Endodermal cell (in vitro differentiated cells): Measurements from ENCODE around the gene ANKRD27. TPM values are rescaled to one million over a fixed set of nuclear protein-coding genes. Genes with fewer than 3 reads are reported as not detected.
A peak's percentile ranks its signal among the peaks of the same experiment; 100 is the strongest.

Experiments
- DNase-seq: peaks from one replicate; pipeline ENCODE4 v3.0.0-alpha.2; 2017
- H3K27ac ChIP-seq: 2 replicates; pipeline ENCODE4 v1.5.1; 2013; ENCODE audit warnings: mild to moderate bottlenecking, low read depth, low read length, moderate library complexity
- H3K27me3 ChIP-seq: 2 replicates; pipeline ENCODE4 v1.6.1; 2013; ENCODE audit warnings: mild to moderate bottlenecking, low read length, moderate library complexity; ENCODE audit not compliant: insufficient read depth, control insufficient read depth, poor library complexity, severe bottlenecking
- H3K36me3 ChIP-seq: 2 replicates; pipeline ENCODE4 v1.7.0; 2013; ENCODE audit warnings: mild to moderate bottlenecking, low read length, moderate library complexity; ENCODE audit not compliant: control insufficient read depth, insufficient read depth
- H3K4me1 ChIP-seq: one replicate; pipeline ENCODE4 v1.7.0; 2013; ENCODE audit warnings: low read length; ENCODE audit not compliant: control insufficient read depth, insufficient read depth
- H3K4me3 ChIP-seq: 2 replicates; pipeline ENCODE4 v1.5.1; 2013; ENCODE audit warnings: mild to moderate bottlenecking, low read length, moderate library complexity
- H3K9ac ChIP-seq: 2 replicates; pipeline ENCODE4 v1.6.1; 2013; ENCODE audit warnings: mild to moderate bottlenecking, low read length, moderate library complexity; ENCODE audit not compliant: poor library complexity, severe bottlenecking; ENCODE audit errors: extremely low read depth
- H3K9me3 ChIP-seq: 2 replicates; pipeline ENCODE4 v1.6.1; 2013; ENCODE audit warnings: mild to moderate bottlenecking, low read length, moderate library complexity; ENCODE audit not compliant: control insufficient read depth
- H3K27ac Mint-ChIP-seq: 2 replicates; pipeline ENCODE4 v1.8.0; 2020; ENCODE audit warnings: mixed read lengths
- H3K27me3 Mint-ChIP-seq: 2 replicates; pipeline ENCODE4 v1.8.0; 2021; ENCODE audit warnings: mild to moderate bottlenecking, mixed read lengths; ENCODE audit not compliant: insufficient read depth
- H3K36me3 Mint-ChIP-seq: 2 replicates; pipeline ENCODE4 v1.8.0; 2020; ENCODE audit warnings: low read depth, mixed read lengths
- H3K4me1 Mint-ChIP-seq: 2 replicates; pipeline ENCODE4 v1.8.0; 2020; ENCODE audit warnings: mixed read lengths
- H3K4me3 Mint-ChIP-seq: 2 replicates; pipeline ENCODE4 v1.8.0; 2020; ENCODE audit warnings: mild to moderate bottlenecking, moderate library complexity, mixed read lengths
- H3K9me3 Mint-ChIP-seq: 2 replicates; pipeline ENCODE4 v1.8.0; 2020; ENCODE audit warnings: mild to moderate bottlenecking, mixed read lengths
- WGBS, 2 experiments: methylation state at CpG; one replicate each; pipeline versions ENCODE4 v1.1.5 to v1.1.7; 2013; ENCODE audit warnings: missing lambda C conversion rate in 2 of 2, mixed read lengths in 1 of 2; ENCODE audit not compliant: insufficient coverage in 1 of 2, insufficient read length in 1 of 2; 5-methylcytosine and 5-hydroxymethylcytosine counted together
- long read RNA-seq, 4 experiments: library from polyadenylated mRNA in 2 of 4; library from RNA in 1 of 4; library from capped mRNA in 1 of 4; stranded (forward) in 3 of 4; unstranded in 1 of 4; transcript quantifications; one replicate each; pipeline ENCODE4 v2.0.0, GENCODE V29; 2020 to 2021; ENCODE audit warnings: inconsistent platforms in 1 of 4
- polyA plus RNA-seq, 2 experiments: library from polyadenylated mRNA; stranded (reverse); fragments of 50-300 nt; gene quantifications; one replicate each; pipeline ENCODE4 v1.2.3, GENCODE V29; 2013
- total RNA-seq, 2 donors: library from RNA; stranded (reverse); fragmentation: NEBNext Ultra II Directional in 1 of 2; extraction: Animal tissue kit (Norgen Biotek cat#: 25700) in 1 of 2; gene quantifications; 2 replicates in 1 of 2; 3 replicates in 1 of 2; pipeline ENCODE4 v1.2.1, GENCODE V29; 2021
- TF ChIP-seq, protein P1 (sequence below): fragments of 200-600 bp; sonication (generic); conservative IDR thresholded peaks from 2 replicates; pipeline ENCODE4 v1.5.0; 2021; ENCODE audit warnings: antibody characterized with exemption, mild to moderate bottlenecking

ANKRD27 gene
- 10 to 100 TPM; 35.1 to 35.9 TPM for total RNA-seq
- polyA plus RNA-seq (2013, experiment 1 of 2), result 22.0 TPM
- polyA plus RNA-seq (2013, experiment 2 of 2), result 20.3 TPM
- long read RNA-seq, experiment 1, full-length matches to known transcripts, result 1 of 8 reads
- long read RNA-seq, experiment 1, partial matches to known transcripts, result 3 of 8 reads
- long read RNA-seq, experiment 1, other reads (novel, unspliced or antisense), result 4 of 8 reads
- long read RNA-seq, experiment 2, full-length matches to known transcripts, result 52 of 75 reads
- long read RNA-seq, experiment 2, partial matches to known transcripts, result 7 of 75 reads
- long read RNA-seq, experiment 2, other reads (novel, unspliced or antisense), result 16 of 75 reads
- long read RNA-seq, experiment 3, full-length matches to known transcripts, result 170 of 278 reads
- long read RNA-seq, experiment 3, partial matches to known transcripts, result 28 of 278 reads
- long read RNA-seq, experiment 3, other reads (novel, unspliced or antisense), result 80 of 278 reads
- long read RNA-seq, experiment 4, result 0 reads

DNA sequence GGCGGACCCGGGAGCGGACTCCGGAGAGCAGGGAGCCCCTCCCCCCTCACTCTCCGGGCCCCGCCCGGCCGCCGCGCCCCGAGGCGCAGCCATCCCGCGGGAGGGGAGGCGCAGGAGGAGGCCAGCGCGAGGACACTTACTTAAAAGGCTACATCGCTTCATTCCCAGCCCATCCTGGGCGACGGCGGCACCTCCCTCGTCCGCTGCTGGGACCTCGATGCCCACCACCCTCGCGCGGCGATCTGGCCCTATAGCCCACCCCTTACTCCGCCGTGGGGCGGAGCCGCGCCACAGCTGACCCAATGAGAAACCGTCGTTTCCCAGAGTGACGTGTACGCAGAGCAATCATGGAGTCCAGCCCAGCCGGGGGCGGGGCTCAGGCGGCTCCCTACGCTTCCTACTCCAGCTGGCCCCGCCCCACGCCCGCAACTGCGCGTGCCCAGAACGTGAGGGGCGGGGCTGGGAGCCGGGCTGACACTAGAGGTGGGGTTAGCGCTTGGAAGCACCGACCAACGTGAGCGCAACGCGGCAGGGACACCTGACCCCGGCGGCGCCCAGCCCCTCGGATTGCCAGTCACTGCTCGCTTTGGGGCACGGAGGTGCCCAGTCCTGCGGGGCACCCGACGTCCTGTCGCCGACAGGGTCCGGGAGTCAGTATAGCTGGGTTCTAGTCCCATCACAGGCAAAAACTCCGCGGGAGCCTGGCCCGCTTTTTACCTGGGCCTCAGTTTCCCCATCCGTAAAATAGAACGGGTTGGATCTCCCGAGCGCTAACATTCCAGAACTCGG, at the start of gene ANKRD27:
TSS of gene ANKRD27 (minus strand) at position 250 of the 789 bp plus-strand sequence. CDS start 16,165 bp downstream, outside the sequence.
- Mint-ChIP-seq H3K9me3 (no peaks in the 10 kb centered on the region), H3K36me3 (peaks cover 5% of the 10 kb centered on the region), H3K27ac (peak within 1 kb of the TSS; percentile 83), H3K4me1 (peaks cover 21% of the 10 kb centered on the region), H3K4me3 (peak within 1 kb of the TSS; percentile 79), H3K27me3 (peaks cover 44% of the 10 kb centered on the region)
- WGBS, 2 experiments, result 0 to 7% methylated on average over 5 to 75 of the region's 75 CpGs
- DNase-seq, result peak; percentile 99
- TF ChIP-seq, protein P1, sequence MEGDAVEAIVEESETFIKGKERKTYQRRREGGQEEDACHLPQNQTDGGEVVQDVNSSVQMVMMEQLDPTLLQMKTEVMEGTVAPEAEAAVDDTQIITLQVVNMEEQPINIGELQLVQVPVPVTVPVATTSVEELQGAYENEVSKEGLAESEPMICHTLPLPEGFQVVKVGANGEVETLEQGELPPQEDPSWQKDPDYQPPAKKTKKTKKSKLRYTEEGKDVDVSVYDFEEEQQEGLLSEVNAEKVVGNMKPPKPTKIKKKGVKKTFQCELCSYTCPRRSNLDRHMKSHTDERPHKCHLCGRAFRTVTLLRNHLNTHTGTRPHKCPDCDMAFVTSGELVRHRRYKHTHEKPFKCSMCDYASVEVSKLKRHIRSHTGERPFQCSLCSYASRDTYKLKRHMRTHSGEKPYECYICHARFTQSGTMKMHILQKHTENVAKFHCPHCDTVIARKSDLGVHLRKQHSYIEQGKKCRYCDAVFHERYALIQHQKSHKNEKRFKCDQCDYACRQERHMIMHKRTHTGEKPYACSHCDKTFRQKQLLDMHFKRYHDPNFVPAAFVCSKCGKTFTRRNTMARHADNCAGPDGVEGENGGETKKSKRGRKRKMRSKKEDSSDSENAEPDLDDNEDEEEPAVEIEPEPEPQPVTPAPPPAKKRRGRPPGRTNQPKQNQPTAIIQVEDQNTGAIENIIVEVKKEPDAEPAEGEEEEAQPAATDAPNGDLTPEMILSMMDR, result peak; percentile 0
- H3K9me3 ChIP-seq, result no peaks in the 10 kb centered on the region
- H3K4me1 ChIP-seq, result peaks cover 3% of the 10 kb centered on the region
- peaks cover 40% of the 10 kb centered on the region for H3K27me3 ChIP-seq
- peak within 1 kb of the TSS; percentile 90 for H3K4me3 ChIP-seq
- H3K27ac ChIP-seq, result no peak within 1 kb of the TSS
- no peaks in the 10 kb centered on the region for H3K36me3 ChIP-seq
- H3K9ac ChIP-seq, result peak within 1 kb of the TSS; percentile 38

DNA sequence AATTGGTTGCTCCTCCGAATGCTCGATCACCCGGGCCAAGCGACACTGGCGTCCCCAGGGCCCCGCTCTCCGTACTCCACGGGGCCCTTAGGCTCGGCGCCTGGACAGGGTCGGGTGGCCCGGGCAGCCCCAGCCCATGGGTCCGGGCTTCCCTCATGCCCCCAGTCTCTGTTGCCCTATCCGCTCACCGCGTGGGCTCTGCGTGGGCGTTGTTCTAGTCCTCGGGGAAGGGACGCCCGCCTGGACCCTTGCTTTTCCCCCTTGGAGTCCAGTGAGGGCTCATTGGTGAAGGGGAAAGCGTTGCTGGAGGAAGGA, 45.9 kb upstream of the ANKRD27 start:
- TF ChIP-seq, protein P1, result no peak
- no peak overlapping the region for H3K27ac Mint-ChIP-seq
- Histone ChIP-seq H3K9me3 (no peaks in the 10 kb centered on the region), H3K4me3 (no peak overlapping the region), H3K27ac (no peak overlapping the region), H3K9ac (no peak overlapping the region), H3K36me3 (no peaks in the 10 kb centered on the region), H3K4me1 (no peaks in the 10 kb centered on the region), H3K27me3 (no peaks in the 10 kb centered on the region)
- peaks cover 2% of the 10 kb centered on the region for H3K36me3 Mint-ChIP-seq
- no peak for DNase-seq
- peaks cover 2% of the 10 kb centered on the region for H3K9me3 Mint-ChIP-seq
- WGBS, 2 experiments, result 96 to 100% methylated on average over 4 to 22 of the region's 22 CpGs
- no peak overlapping the region for H3K4me3 Mint-ChIP-seq
- H3K27me3 Mint-ChIP-seq, result peaks cover 4% of the 10 kb centered on the region
- H3K4me1 Mint-ChIP-seq, result no peaks in the 10 kb centered on the region

DNA sequence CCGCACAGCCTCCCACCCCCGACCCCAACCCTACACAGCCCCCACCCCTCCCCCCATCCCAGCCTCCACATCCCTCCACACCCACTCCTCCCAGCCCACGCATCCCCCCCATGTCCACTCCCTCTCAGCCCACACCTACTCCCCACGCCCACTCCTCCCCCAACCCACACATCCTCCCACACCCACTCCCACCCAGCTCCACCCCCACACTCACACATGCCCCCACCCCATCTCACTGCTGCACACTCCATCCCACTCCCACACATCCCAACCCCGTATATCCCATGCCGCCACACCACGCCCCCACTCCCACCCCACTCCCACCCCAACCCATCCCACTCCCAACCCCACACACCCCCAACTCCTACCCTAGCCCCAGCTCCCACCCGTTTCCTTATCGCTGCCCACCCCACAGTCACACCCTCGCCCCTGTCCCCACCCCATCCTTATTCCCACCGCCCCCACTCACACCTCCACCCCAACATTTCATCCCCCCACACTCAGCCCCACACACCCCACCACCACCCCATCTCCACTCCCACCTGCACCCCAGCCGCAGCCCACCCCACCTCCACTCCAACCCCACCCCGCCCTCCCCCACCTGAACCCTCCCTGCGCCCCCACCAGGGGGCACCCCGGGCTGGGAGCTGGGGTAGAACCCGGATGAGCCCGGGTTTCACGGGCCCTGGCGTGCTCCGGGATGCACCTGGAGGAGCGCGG, 45.4 kb upstream of the ANKRD27 start:
- Histone ChIP-seq H3K27me3 (no peaks in the 10 kb centered on the region), H3K36me3 (no peaks in the 10 kb centered on the region), H3K9me3 (no peaks in the 10 kb centered on the region), H3K27ac (no peak overlapping the region), H3K9ac (no peak overlapping the region), H3K4me3 (no peak overlapping the region), H3K4me1 (no peaks in the 10 kb centered on the region)
- Mint-ChIP-seq H3K27ac (no peak overlapping the region), H3K9me3 (peaks cover 2% of the 10 kb centered on the region), H3K36me3 (peaks cover 2% of the 10 kb centered on the region), H3K4me1 (no peaks in the 10 kb centered on the region), H3K4me3 (no peak overlapping the region), H3K27me3 (peaks cover 4% of the 10 kb centered on the region)
- DNase-seq, result peak; percentile 45
- TF ChIP-seq, protein P1, result no peak
- 97 to 100% methylated on average over 2 to 16 of the region's 22 CpGs for WGBS, 2 experiments
